DOHH2 (cell line): ENCODE measurements around the gene GOLT1B.

Experiments
- EZH2phosphoT487 ChIP-seq: fragments of 200-600 bp; sonication (generic); IDR thresholded peaks from 2 replicates; pipeline ENCODE4 v1.6.1; 2017; ENCODE audit warnings: borderline replicate concordance, mild to moderate bottlenecking, antibody characterized with exemption, low read length, moderate library complexity, mixed read lengths
- TF ChIP-seq, protein P1 (sequence below): fragments of 200-600 bp; sonication (generic); IDR thresholded peaks from one replicate; pipeline ENCODE4 v1.5.1; 2014; ENCODE audit warnings: antibody characterized with exemption, mild to moderate bottlenecking, low read depth, low read length; ENCODE audit not compliant: poor library complexity, severe bottlenecking

DNA sequence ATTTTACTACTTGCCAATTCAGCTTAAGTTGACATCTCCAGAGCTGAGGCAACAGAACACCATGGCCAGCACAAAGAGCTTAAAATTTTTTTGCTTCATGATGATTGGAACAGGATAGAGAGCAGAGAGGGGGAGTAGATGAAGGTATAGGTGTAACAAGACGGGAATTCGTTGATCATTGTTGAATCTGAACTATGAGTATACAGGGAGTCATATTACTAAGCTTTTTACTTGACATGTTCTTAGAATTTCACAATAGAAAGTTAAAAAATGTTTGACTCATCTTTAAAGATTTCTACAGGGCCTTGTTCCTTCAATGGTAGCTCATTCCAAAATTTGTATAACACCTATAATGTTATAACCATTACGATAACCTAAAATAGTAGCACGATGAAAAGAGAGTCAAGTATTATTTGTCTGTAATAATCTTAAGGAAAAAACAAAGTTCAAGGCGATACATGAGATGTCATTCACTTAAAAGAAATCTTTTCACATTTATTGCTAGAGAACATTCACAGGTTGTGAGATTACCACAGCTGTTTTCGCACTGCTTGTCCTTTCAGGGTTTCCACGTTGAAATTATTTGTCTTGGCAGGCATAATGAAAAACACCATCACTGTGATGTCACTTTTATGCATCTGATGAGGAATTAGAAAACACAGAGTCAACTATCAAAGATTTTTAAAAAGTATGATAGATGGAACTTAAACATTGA lies 58.4 kb downstream of the GOLT1B start:
- TF ChIP-seq, protein P1, sequence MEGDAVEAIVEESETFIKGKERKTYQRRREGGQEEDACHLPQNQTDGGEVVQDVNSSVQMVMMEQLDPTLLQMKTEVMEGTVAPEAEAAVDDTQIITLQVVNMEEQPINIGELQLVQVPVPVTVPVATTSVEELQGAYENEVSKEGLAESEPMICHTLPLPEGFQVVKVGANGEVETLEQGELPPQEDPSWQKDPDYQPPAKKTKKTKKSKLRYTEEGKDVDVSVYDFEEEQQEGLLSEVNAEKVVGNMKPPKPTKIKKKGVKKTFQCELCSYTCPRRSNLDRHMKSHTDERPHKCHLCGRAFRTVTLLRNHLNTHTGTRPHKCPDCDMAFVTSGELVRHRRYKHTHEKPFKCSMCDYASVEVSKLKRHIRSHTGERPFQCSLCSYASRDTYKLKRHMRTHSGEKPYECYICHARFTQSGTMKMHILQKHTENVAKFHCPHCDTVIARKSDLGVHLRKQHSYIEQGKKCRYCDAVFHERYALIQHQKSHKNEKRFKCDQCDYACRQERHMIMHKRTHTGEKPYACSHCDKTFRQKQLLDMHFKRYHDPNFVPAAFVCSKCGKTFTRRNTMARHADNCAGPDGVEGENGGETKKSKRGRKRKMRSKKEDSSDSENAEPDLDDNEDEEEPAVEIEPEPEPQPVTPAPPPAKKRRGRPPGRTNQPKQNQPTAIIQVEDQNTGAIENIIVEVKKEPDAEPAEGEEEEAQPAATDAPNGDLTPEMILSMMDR: no peak
- no peak for TF ChIP-seq EZH2phosphoT487
